K562 (cell line): ENCODE data around the gene MMUT. TPM values are rescaled to one million over a fixed set of nuclear protein-coding genes. Genes with fewer than 3 reads are reported as not detected.

Source experiments
- E2F6 ChIP-seq, 2 experiments: IDR thresholded peaks; 2 replicates each; pipeline ENCODE4 v1.6.1; 2011; ENCODE audit warnings: borderline replicate concordance in 1 of 2, control low read depth in 1 of 2, low read depth in 1 of 2, low read length in 1 of 2, mild to moderate bottlenecking in 1 of 2, mixed read lengths in 1 of 2, moderate library complexity in 1 of 2; ENCODE audit not compliant: insufficient read depth in 1 of 2, insufficient read length in 1 of 2, poor library complexity in 1 of 2, severe bottlenecking in 1 of 2; ENCODE audit errors: extremely low read depth in 1 of 2
- FIP1L1 ChIP-seq: fragments of 200-400 bp; formaldehyde crosslinking; IDR thresholded peaks from 2 replicates; pipeline ENCODE4 v1.6.1; 2018; ENCODE audit warnings: mild to moderate bottlenecking, low read depth, low read length; ENCODE audit not compliant: poor library complexity, severe bottlenecking
- KDM5B ChIP-seq: fragments of 200-600 bp; sonication (generic); IDR thresholded peaks from 2 replicates; pipeline ENCODE4 v1.6.1; 2012; ENCODE audit warnings: low read depth, mild to moderate bottlenecking, moderate library complexity, low read length, control low read depth, inconsistent platforms; ENCODE audit not compliant: insufficient replicate concordance
- MTA2 ChIP-seq: fragments of 450-650 bp; IDR thresholded peaks from 2 replicates; pipeline ENCODE4 v1.6.1; 2016; ENCODE audit warnings: low read depth
- MYC ChIP-seq, 2 experiments: fragments of 250-450 bp in 1 of 2; sonication (Bioruptor Pico) in 1 of 2; IDR thresholded peaks; 2 replicates each; pipeline versions ENCODE4 v1.5.1 to v1.6.1; 2012 to 2021; ENCODE audit warnings: low read depth in 2 of 2, borderline replicate concordance in 1 of 2, improper control_type of control experiment in 1 of 2, low read length in 1 of 2, mild to moderate bottlenecking in 1 of 2, moderate library complexity in 1 of 2
- NCOA1 ChIP-seq: fragments of 450-650 bp; IDR thresholded peaks from 2 replicates; pipeline ENCODE4 v1.6.1; 2016; ENCODE audit warnings: low read depth
- OTX1 ChIP-seq: fragments of 450-650 bp; formaldehyde crosslinking; IDR thresholded peaks from 2 replicates; pipeline ENCODE4 v1.4.0; 2022; ENCODE audit warnings: mild to moderate bottlenecking
- PHF21A ChIP-seq: fragments of 450-650 bp; IDR thresholded peaks from 2 replicates; pipeline ENCODE4 v1.6.1; 2017; ENCODE audit warnings: low read depth, borderline replicate concordance
- SP1 ChIP-seq: sonication (generic); formaldehyde crosslinking; IDR thresholded peaks from 2 replicates; pipeline ENCODE4 v1.8.1; 2022; ENCODE audit warnings: mild to moderate bottlenecking, missing genetic modification reagents
- TCF7L2 ChIP-seq: fragments of 150-350 bp; IDR thresholded peaks from 2 replicates; pipeline ENCODE4 v1.6.1; 2016; ENCODE audit warnings: low read depth, mild to moderate bottlenecking, low read length, moderate library complexity
- ZKSCAN3 ChIP-seq: fragments of 250-450 bp; sonication (Bioruptor Pico); IDR thresholded peaks from 2 replicates; pipeline ENCODE4 v1.4.0; 2020
- ZNF146 ChIP-seq: IDR thresholded peaks from one replicate; pipeline ENCODE4 v1.6.1; 2018; ENCODE audit warnings: missing compliant biosample characterization; ENCODE audit not compliant: unreplicated experiment
- ZNF311 ChIP-seq: fragments of 250-450 bp; sonication (Bioruptor Pico); IDR thresholded peaks from 2 replicates; pipeline ENCODE4 v1.4.0; 2020; ENCODE audit warnings: mild to moderate bottlenecking, moderate library complexity
- ZNF57 ChIP-seq: fragments of 450-650 bp; formaldehyde crosslinking; IDR thresholded peaks from 2 replicates; pipeline ENCODE4 v1.4.0; 2020; ENCODE audit warnings: mild to moderate bottlenecking, moderate library complexity
- ZNF778 ChIP-seq: fragments of 450-650 bp; formaldehyde crosslinking; IDR thresholded peaks from 2 replicates; pipeline ENCODE4 v1.4.0; 2020; ENCODE audit warnings: mild to moderate bottlenecking, moderate library complexity
- polyA plus RNA-seq, 8 experiments: library from polyadenylated mRNA; depleted of rRNA in 4 of 8; stranded (reverse) in 5 of 8; unstranded in 3 of 8; fragments of >200 nt; fragmentation: Nextera tagmentation in 2 of 8; fragmentation: Illumina TruSeq in 1 of 8; extraction: Ambion mirVana in 2 of 8; extraction: Trizol in 1 of 8; gene quantifications; 2 replicates each; pipeline versions ENCODE4 v1.2.1 to v1.2.3, GENCODE V29; 2011 to 2014; ENCODE audit warnings: inconsistent platforms in 1 of 8, missing spikeins in 1 of 8
- total RNA-seq, 7 experiments: library from RNA; depleted of rRNA in 6 of 7; stranded (reverse); fragments of >200 nt in 6 of 7; fragmentation: Illumina TruSeq in 2 of 7; extraction: Trizol in 2 of 7; gene quantifications; 2 replicates each; pipeline versions ENCODE4 v1.2.1 to v1.2.3, GENCODE V29; 2011 to 2021; ENCODE audit warnings: low replicate concordance in 1 of 7
- TF ChIP-seq, protein P1 (sequence below): fragments of 450-650 bp; IDR thresholded peaks from 2 replicates; pipeline ENCODE4 v1.6.1; 2016; ENCODE audit warnings: missing biosample characterization, missing genetic modification characterization
- TF ChIP-seq, protein P2 (sequence below), 2 experiments: IDR thresholded peaks in 1 of 2; conservative IDR thresholded peaks in 1 of 2; 2 replicates each; pipeline ENCODE4 v1.6.1; 2016; ENCODE audit warnings: low read depth in 2 of 2, mild to moderate bottlenecking in 1 of 2, missing compliant biosample characterization in 1 of 2, missing genetic modification characterization in 1 of 2, moderate library complexity in 1 of 2
- TF ChIP-seq, protein P3 (sequence below), 2 experiments: fragments of 450-650 bp in 1 of 2; IDR thresholded peaks; 2 replicates each; pipeline ENCODE4 v1.6.1; 2011 to 2017; ENCODE audit warnings: low read depth in 2 of 2, antibody characterized with exemption in 1 of 2, borderline replicate concordance in 1 of 2, low read length in 1 of 2, mild to moderate bottlenecking in 1 of 2, mixed read lengths in 1 of 2; ENCODE audit not compliant: control insufficient read depth in 1 of 2

Gene MMUT
- total and polyA plus RNA-seq, 9 of the 15 experiments (the other 6 are each of a cell fraction or from before 2014, with no cell fraction given) = 7.1 to 26.4 (median 16.0) TPM

- TF ChIP-seq ZNF778 (no peak), ZNF57 (CRISPR knock-in tag) (no peak), MYC (IDR thresholded peaks at IDR 0.05; ENCODE audit: low read depth, low read length) (peak; percentile 66; the same call in 1 of the 2 replicates), MYC (CRISPR knock-in tag; IDR thresholded peaks at IDR 0.05; ENCODE audit: borderline replicate concordance, low read depth) (no peak), MTA2 (no peak), ZNF311 (CRISPR knock-in tag) (no peak), ZNF146 (CRISPR knock-in tag) (no peak), NCOA1 (peak; percentile 55; the same call in 1 of the 2 replicates), KDM5B (peak; percentile 87), SP1 (CRISPR knock-in tag) (peak; percentile 98), OTX1 (CRISPR knock-in tag) (no peak), PHF21A (no peak; the same call in 1 of the 2 replicates), TCF7L2 (no peak), E2F6 (IDR thresholded peaks at IDR 0.05; ENCODE audit: borderline replicate concordance in 1 of 2, extremely low read depth in 1 of 2, insufficient read depth in 1 of 2, insufficient read length in 1 of 2, low read depth in 1 of 2, low read length in 1 of 2, poor library complexity in 1 of 2, severe bottlenecking in 1 of 2) (peak; percentile 53 to 54), FIP1L1 (no peak), ZKSCAN3 (CRISPR knock-in tag) (no peak)
- TF ChIP-seq, protein P1, sequence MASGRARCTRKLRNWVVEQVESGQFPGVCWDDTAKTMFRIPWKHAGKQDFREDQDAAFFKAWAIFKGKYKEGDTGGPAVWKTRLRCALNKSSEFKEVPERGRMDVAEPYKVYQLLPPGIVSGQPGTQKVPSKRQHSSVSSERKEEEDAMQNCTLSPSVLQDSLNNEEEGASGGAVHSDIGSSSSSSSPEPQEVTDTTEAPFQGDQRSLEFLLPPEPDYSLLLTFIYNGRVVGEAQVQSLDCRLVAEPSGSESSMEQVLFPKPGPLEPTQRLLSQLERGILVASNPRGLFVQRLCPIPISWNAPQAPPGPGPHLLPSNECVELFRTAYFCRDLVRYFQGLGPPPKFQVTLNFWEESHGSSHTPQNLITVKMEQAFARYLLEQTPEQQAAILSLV (tag) = no peak
- TF ChIP-seq, protein P2, sequence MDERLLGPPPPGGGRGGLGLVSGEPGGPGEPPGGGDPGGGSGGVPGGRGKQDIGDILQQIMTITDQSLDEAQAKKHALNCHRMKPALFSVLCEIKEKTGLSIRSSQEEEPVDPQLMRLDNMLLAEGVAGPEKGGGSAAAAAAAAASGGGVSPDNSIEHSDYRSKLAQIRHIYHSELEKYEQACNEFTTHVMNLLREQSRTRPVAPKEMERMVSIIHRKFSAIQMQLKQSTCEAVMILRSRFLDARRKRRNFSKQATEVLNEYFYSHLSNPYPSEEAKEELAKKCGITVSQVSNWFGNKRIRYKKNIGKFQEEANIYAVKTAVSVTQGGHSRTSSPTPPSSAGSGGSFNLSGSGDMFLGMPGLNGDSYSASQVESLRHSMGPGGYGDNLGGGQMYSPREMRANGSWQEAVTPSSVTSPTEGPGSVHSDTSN (CRISPR knock-in tag; IDR thresholded peaks at IDR 0.05; ENCODE audit: low read depth) = no peak
- TF ChIP-seq, protein P2 (tag; conservative IDR thresholded peaks at IDR 0.05; ENCODE audit: low read depth) = no peak
- TF ChIP-seq, protein P3, sequence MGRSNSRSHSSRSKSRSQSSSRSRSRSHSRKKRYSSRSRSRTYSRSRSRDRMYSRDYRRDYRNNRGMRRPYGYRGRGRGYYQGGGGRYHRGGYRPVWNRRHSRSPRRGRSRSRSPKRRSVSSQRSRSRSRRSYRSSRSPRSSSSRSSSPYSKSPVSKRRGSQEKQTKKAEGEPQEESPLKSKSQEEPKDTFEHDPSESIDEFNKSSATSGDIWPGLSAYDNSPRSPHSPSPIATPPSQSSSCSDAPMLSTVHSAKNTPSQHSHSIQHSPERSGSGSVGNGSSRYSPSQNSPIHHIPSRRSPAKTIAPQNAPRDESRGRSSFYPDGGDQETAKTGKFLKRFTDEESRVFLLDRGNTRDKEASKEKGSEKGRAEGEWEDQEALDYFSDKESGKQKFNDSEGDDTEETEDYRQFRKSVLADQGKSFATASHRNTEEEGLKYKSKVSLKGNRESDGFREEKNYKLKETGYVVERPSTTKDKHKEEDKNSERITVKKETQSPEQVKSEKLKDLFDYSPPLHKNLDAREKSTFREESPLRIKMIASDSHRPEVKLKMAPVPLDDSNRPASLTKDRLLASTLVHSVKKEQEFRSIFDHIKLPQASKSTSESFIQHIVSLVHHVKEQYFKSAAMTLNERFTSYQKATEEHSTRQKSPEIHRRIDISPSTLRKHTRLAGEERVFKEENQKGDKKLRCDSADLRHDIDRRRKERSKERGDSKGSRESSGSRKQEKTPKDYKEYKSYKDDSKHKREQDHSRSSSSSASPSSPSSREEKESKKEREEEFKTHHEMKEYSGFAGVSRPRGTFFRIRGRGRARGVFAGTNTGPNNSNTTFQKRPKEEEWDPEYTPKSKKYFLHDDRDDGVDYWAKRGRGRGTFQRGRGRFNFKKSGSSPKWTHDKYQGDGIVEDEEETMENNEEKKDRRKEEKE (IDR thresholded peaks at IDR 0.05; ENCODE audit: borderline replicate concordance in 1 of 2, control insufficient read depth in 1 of 2, low read depth in 2 of 2, low read length in 1 of 2) = no peak
Measured at GRCh38 chr6:49462927-49463611, at the start of gene MMUT, which contains the start of gene CENPQ (continued).
